Cardiac fibroblast (primary cell): Measurements from ENCODE around the gene CAPN14.

Source experiments
- DNase-seq, 2 donors: peaks; one replicate each; pipeline versions ENCODE4 v3.0.0 to v3.0.0-alpha.2; 2010; ENCODE audit warnings: low read depth in 2 of 2
- H3K4me3 ChIP-seq, 2 donors: replicated peaks in 1 of 2; 1 replicate in 1 of 2; 2 replicates in 1 of 2; pipeline ENCODE4 v1.5.1; 2011; ENCODE audit warnings: low read depth in 2 of 2, low read length in 2 of 2, mild to moderate bottlenecking in 2 of 2, moderate library complexity in 1 of 2
- TF ChIP-seq, protein P1 (sequence below): IDR thresholded peaks from one replicate; pipeline ENCODE4 v1.5.1; 2011; ENCODE audit warnings: low read depth, mild to moderate bottlenecking, low read length, inconsistent platforms

Gene CAPN14

DNA sequence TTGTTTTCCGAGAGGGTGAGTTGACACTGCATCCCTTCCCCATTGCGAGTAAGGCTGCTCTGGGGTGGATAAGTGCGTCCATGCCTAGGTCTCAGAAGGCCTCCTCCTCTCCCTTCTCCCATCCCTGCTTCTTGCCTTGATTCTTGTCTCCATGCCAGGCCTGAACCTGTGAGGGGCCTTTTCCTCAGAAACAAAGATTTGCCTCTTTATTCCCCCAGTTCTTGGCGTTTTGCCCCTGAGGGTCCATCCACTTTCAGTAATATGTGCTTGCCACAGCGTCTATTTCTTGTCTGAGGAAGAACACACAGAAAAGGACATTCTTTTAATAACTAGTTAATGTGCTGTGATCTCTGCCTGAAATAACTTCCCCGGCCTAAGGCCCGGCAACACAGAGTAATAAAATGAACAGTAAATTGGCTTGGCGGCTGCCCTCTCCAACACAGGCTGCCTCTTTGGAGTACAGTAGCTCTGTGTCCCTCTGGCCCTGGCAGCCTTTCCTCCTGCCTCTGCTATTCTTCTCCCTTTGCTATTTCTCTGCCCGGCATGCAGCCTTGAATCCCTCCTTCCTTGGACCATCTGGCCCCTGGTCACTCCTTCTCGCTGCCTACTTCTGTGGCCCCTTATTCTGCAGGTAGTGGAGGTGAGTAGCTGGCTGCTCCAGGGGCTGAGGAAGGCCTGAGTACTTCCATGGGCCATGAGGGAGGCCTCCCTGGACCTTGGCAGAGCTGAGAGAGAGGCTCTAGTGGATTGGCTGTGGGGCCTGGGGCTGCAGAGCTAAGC is 21.0 kb upstream of the CAPN14 start:
- TF ChIP-seq, protein P1, sequence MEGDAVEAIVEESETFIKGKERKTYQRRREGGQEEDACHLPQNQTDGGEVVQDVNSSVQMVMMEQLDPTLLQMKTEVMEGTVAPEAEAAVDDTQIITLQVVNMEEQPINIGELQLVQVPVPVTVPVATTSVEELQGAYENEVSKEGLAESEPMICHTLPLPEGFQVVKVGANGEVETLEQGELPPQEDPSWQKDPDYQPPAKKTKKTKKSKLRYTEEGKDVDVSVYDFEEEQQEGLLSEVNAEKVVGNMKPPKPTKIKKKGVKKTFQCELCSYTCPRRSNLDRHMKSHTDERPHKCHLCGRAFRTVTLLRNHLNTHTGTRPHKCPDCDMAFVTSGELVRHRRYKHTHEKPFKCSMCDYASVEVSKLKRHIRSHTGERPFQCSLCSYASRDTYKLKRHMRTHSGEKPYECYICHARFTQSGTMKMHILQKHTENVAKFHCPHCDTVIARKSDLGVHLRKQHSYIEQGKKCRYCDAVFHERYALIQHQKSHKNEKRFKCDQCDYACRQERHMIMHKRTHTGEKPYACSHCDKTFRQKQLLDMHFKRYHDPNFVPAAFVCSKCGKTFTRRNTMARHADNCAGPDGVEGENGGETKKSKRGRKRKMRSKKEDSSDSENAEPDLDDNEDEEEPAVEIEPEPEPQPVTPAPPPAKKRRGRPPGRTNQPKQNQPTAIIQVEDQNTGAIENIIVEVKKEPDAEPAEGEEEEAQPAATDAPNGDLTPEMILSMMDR: no peak
- H3K4me3 ChIP-seq: no peak overlapping the region
- DNase-seq: no peak

DNA sequence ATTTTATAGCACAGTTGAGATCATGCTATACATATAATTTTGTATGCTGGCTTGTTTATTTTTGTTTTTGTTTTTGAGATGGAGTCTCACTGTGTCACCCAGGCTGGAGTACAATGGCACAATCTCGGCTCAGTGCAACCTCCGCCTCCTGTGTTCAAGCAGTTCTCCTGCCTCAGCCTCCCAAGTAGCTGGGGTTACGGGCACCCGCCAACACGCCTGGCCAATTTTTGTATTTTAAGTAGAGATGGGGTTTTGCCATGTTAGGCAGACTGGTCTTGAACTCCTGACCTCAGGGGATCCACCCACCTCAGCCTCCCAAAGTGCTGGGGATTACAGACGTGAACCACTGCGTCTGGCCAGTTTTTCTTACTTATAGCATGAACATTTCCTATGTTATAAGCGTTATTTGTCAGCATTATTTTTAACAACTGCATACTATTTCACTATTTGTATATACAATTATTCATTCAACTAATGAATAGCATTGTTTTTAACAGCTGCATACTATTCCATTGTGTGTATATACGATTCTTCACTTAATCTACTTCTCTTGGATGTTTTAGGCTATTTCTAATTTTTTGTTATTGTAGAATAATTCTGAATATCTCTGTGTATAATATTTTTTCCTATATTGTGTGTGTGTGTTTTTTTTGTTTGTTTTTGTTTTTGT is 20.2 kb upstream of the CAPN14 start:
- no peak for DNase-seq
- no peak overlapping the region for H3K4me3 ChIP-seq
- TF ChIP-seq, protein P1: no peak

GRCh38 chr2:31236433-31237205 is 19.3 kb upstream of the CAPN14 start:
- no peak overlapping the region for H3K4me3 ChIP-seq
- DNase-seq: no peak
- TF ChIP-seq, protein P1: no peak

GRCh38 chr2:31235504-31235902 is 18.2 kb upstream of the CAPN14 start:
- TF ChIP-seq, protein P1: no peak
- no peak overlapping the region for H3K4me3 ChIP-seq
- DNase-seq: peak; percentile 81 to 88

DNA sequence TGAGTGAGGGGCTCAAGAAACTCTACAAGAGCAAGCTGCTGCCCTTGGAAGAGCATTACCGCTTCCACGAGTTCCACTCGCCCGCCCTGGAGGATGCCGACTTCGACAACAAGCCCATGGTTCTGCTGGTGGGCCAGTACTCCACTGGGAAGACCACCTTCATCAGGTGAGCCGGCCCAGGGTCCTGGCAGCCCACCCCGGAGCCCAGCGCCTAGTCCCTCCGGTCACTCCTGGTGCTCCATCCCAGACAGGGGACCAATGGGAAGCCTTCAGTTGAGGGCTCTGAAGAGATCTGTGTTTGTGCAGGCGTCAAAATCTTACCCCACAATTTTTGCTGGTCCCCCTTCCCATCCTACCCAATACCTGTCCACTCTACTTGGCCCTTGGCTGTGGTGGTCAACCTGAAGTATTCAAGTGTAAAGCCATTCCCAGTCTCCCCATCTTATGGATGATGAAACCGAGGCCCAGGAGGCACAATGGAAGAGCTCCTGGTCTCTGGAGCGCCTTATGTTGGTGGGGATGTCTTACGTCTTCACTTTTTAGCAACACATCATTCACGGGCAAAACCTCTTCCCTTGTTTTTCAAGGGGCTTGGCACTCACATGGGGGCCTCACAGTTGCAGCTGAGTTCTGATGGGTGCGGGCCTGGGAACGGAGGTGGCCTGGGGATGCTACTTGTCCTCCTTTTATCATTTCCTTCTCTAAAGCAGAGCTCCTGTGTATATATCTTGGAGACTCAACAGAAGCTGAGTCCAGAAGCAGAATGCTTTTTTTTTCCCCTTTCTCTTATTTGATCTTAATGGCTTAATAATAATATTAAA is 17.6 kb upstream of the CAPN14 start:
- no peak for DNase-seq
- peak overlapping the region; percentile 67 to 72 for H3K4me3 ChIP-seq
- TF ChIP-seq, protein P1: no peak
